GM13977 (cell line): ENCODE data around the gene CBX2.
A peak's percentile ranks its signal among the peaks of the same experiment; 100 is the strongest.

ENCODE experiments used
- DNase-seq: peaks from one replicate; pipeline ENCODE4 v3.0.0; 2012; ENCODE audit warnings: low spot score
- CTCF ChIP-seq: IDR thresholded peaks from 2 replicates; pipeline ENCODE4 v1.5.1; 2012; ENCODE audit warnings: mild to moderate bottlenecking, control low read depth; ENCODE audit not compliant: insufficient read depth; ENCODE audit errors: extremely low read depth, missing control alignments
- in situ Hi-C: fragments of 300-500 bp; cut with MboI; formaldehyde crosslinking; loops from one replicate; pipeline ENCODE4 v1.12.0; 2022; ENCODE audit warnings: low sequenced_read_pairs, low pct_unique_long_range_greater_than_20kb, mixed read lengths, inconsistent platforms; ENCODE audit not compliant: unreplicated experiment

CBX2 gene

GRCh38 chr17:79811011-79811867 lies 33.3 kb downstream of the CBX2 start:
- peak; percentile 81 for DNase-seq
- in situ Hi-C loops = no loop called here

GRCh38 chr17:79811868-79812352 lies 34.0 kb downstream of the CBX2 start:
- in situ Hi-C loops = no loop called here
- no peak for DNase-seq
- no peak for TF ChIP-seq CTCF

More at GRCh38 chr17:79811011-79811867, 33.3 kb downstream of the CBX2 start:
- peak; percentile 78 for TF ChIP-seq CTCF

- in situ Hi-C loops = no loop called here
- TF ChIP-seq CTCF = no peak
- no peak for DNase-seq
Measured at GRCh38 chr17:79812353-79813258, 34.7 kb downstream of the CBX2 start.

GRCh38 chr17:79813297-79814126 lies 35.6 kb downstream of the CBX2 start:
- in situ Hi-C loops = no loop called here
- DNase-seq = peak; percentile 76
- TF ChIP-seq CTCF = no peak

GRCh38 chr17:79814127-79814973 lies 36.4 kb downstream of the CBX2 start:
- TF ChIP-seq CTCF = no peak
- in situ Hi-C loops = no loop called here
- DNase-seq = no peak
